ENCODE data around the gene ARL15.

ARL15 gene

GRCh38 chr5:53927668-53928247 lies 382.6 kb downstream of the ARL15 start:
- no peak for DNase-seq

GRCh38 chr5:53926026-53926425 lies 384.3 kb downstream of the ARL15 start:
- no peak for DNase-seq

GRCh38 chr5:53924392-53924791 lies 386.0 kb downstream of the ARL15 start:
- DNase-seq, result no peak

- no peak for DNase-seq
Observed at GRCh38 chr5:53923961-53924360, 386.4 kb downstream of the ARL15 start.

GRCh38 chr5:53922508-53923498 lies 387.6 kb downstream of the ARL15 start:
- DNase-seq, result no peak

GRCh38 chr5:53917826-53918225 lies 392.5 kb downstream of the ARL15 start:
- DNase-seq, result no peak

- DNase-seq, result peak; percentile 38
Observed at GRCh38 chr5:53917095-53917494, 393.3 kb downstream of the ARL15 start.

- DNase-seq, result no peak
Observed at GRCh38 chr5:53915120-53915519, 395.3 kb downstream of the ARL15 start.

GRCh38 chr5:53913941-53914340 lies 396.4 kb downstream of the ARL15 start:
- no peak for DNase-seq

- DNase-seq, result no peak
Observed at GRCh38 chr5:53908757-53909156, 401.6 kb downstream of the ARL15 start.

GRCh38 chr5:53907827-53908226 lies 402.5 kb downstream of the ARL15 start:
- DNase-seq, result no peak

- no peak for DNase-seq
Observed at GRCh38 chr5:53906736-53907135, 403.6 kb downstream of the ARL15 start.

- DNase-seq, result no peak
Observed at GRCh38 chr5:53902296-53902907, 408.0 kb downstream of the ARL15 start.

GRCh38 chr5:53900677-53901076 lies 409.7 kb downstream of the ARL15 start:
- DNase-seq, result no peak

- no peak for DNase-seq
Observed at GRCh38 chr5:53895091-53895683, 415.2 kb downstream of the ARL15 start.

- DNase-seq, result no peak
Observed at GRCh38 chr5:53893626-53894025, 416.7 kb downstream of the ARL15 start.

- DNase-seq, result no peak
Observed at GRCh38 chr5:53892224-53892623, 418.1 kb downstream of the ARL15 start.

- no peak for DNase-seq
Observed at GRCh38 chr5:53891159-53891558, 419.2 kb downstream of the ARL15 start.

GRCh38 chr5:53890490-53890889 lies 419.9 kb downstream of the ARL15 start:
- DNase-seq, result no peak

GRCh38 chr5:53884844-53885243 lies 425.5 kb downstream of the ARL15 start:
- no peak for DNase-seq

- no peak for DNase-seq
Observed at GRCh38 chr5:53884417-53884816, 426.0 kb downstream of the ARL15 start.

GRCh38 chr5:53882676-53883031 lies 427.7 kb downstream of the ARL15 start:
- DNase-seq, result no peak

GRCh38 chr5:53882006-53882675 lies 428.2 kb downstream of the ARL15 start:
- DNase-seq, result no peak
